Keratinocyte (primary cell): ENCODE data around the gene ECE1. TPM values are rescaled to one million over a fixed set of nuclear protein-coding genes. Genes with fewer than 3 reads are reported as not detected.

Experiments used
- DNase-seq: peaks from one replicate; pipeline ENCODE4 v3.0.0-alpha.2; 2011; ENCODE audit warnings: low read depth, missing footprints, low spot score
- FAIRE-seq: peaks from 2 replicates; lab custom pipeline; 2011; peaks lifted over from hg19 to GRCh38; lab: Jason Lieb, UNC
- H2AFZ ChIP-seq: 2 replicates; pipeline ENCODE4 v1.6.0; 2012; ENCODE audit warnings: low read length, control low read depth, inconsistent platforms; ENCODE audit not compliant: control insufficient read depth
- H3K27ac ChIP-seq: 2 replicates; pipeline ENCODE4 v1.5.1; 2011; ENCODE audit warnings: low read length; ENCODE audit not compliant: control insufficient read depth, insufficient read depth
- H3K27me3 ChIP-seq: 3 replicates; pipeline ENCODE4 v1.6.0; 2011; ENCODE audit warnings: low read length; ENCODE audit not compliant: control insufficient read depth, insufficient read depth; ENCODE audit errors: extremely low read depth
- H3K36me3 ChIP-seq, 2 experiments: 2 replicates in 1 of 2; 3 replicates in 1 of 2; pipeline ENCODE4 v1.5.1; 2011; ENCODE audit warnings: low read length in 2 of 2, mild to moderate bottlenecking in 1 of 2; ENCODE audit not compliant: control insufficient read depth in 2 of 2, insufficient read depth in 2 of 2; ENCODE audit errors: extremely low read depth in 1 of 2
- H3K4me1 ChIP-seq: 3 replicates; pipeline ENCODE4 v1.5.1; 2011; ENCODE audit warnings: low read length; ENCODE audit not compliant: control insufficient read depth, insufficient read depth; ENCODE audit errors: extremely low read depth
- H3K4me2 ChIP-seq: 3 replicates; pipeline ENCODE4 v1.6.0; 2011; ENCODE audit warnings: low read depth, low read length; ENCODE audit not compliant: control insufficient read depth, insufficient read depth; ENCODE audit errors: extremely low read depth
- H3K4me3 ChIP-seq, 3 experiments: fragments of 200-600 bp in 1 of 3; sonication (generic) in 1 of 3; 2 replicates in 2 of 3; 3 replicates in 1 of 3; pipeline ENCODE4 v1.5.1; 2011 to 2016; ENCODE audit warnings: low read length in 3 of 3, mild to moderate bottlenecking in 3 of 3, control low read depth in 2 of 3, inconsistent platforms in 1 of 3, low read depth in 1 of 3, mixed read lengths in 1 of 3, mixed run types in 1 of 3, moderate library complexity in 1 of 3; ENCODE audit not compliant: control insufficient read depth in 2 of 3, insufficient read depth in 2 of 3; ENCODE audit errors: extremely low read depth in 1 of 3
- H3K79me2 ChIP-seq: 2 replicates; pipeline ENCODE4 v1.6.0; 2012; ENCODE audit warnings: low read length; ENCODE audit not compliant: control insufficient read depth, insufficient read depth
- H3K9ac ChIP-seq: 3 replicates; pipeline ENCODE4 v1.6.0; 2011; ENCODE audit warnings: low read length; ENCODE audit not compliant: control insufficient read depth, insufficient read depth; ENCODE audit errors: extremely low read depth
- H3K9me1 ChIP-seq: 3 replicates; pipeline ENCODE4 v1.6.0; 2011; ENCODE audit warnings: low read length; ENCODE audit not compliant: control insufficient read depth, insufficient read depth; ENCODE audit errors: extremely low read depth
- H3K9me3 ChIP-seq: 2 replicates; pipeline ENCODE4 v1.5.1; 2012; ENCODE audit warnings: low read depth, low read length; ENCODE audit not compliant: control insufficient read depth
- H4K20me1 ChIP-seq: 3 replicates; pipeline ENCODE4 v1.6.0; 2011; ENCODE audit warnings: low read length; ENCODE audit not compliant: control insufficient read depth, insufficient read depth; ENCODE audit errors: extremely low read depth
- CTCF ChIP-seq, 3 experiments: IDR thresholded peaks in 1 of 3; conservative IDR thresholded peaks in 1 of 3; optimal IDR thresholded peaks in 1 of 3; 2 replicates in 2 of 3; 3 replicates in 1 of 3; pipeline versions ENCODE3 to v1.5.1; 2011; ENCODE audit warnings: low read length in 3 of 3, mild to moderate bottlenecking in 3 of 3, moderate library complexity in 2 of 3, control low read depth in 1 of 3, inconsistent platforms in 1 of 3; ENCODE audit not compliant: insufficient read depth in 2 of 3; ENCODE audit errors: extremely low read depth in 1 of 3
- EZH2 ChIP-seq: IDR thresholded peaks from one replicate; pipeline ENCODE4 v1.6.1; 2012; ENCODE audit warnings: inconsistent platforms, mild to moderate bottlenecking, low read length, moderate library complexity
- dilution Hi-C: fragments of 300-500 bp; cut with MboI; formaldehyde crosslinking; loops from one replicate; pipeline ENCODE4 v1.7.0; 2020; ENCODE audit warnings: low sequenced_read_pairs; ENCODE audit not compliant: extremely low pct_ligation_motif_present
- polyA plus RNA-seq, 5 experiments: library from polyadenylated mRNA; depleted of rRNA in 3 of 5; stranded (reverse) in 3 of 5; stranded (forward) in 1 of 5; unstranded in 1 of 5; fragments of >200 nt; gene quantifications; 1 replicate in 1 of 5; 2 replicates in 3 of 5; 3 replicates in 1 of 5; pipeline versions ENCODE4 v1.2.1 to v1.2.3, GENCODE V29; 2011 to 2012; ENCODE audit warnings: missing spikeins in 2 of 5, low read depth in 1 of 5, low replicate concordance in 1 of 5

The ECE1 gene
- polyA plus RNA-seq, 1 donor (not counting 4 experiments of a cell fraction or from before 2014, with no cell fraction given) = 59.1 TPM

DNA sequence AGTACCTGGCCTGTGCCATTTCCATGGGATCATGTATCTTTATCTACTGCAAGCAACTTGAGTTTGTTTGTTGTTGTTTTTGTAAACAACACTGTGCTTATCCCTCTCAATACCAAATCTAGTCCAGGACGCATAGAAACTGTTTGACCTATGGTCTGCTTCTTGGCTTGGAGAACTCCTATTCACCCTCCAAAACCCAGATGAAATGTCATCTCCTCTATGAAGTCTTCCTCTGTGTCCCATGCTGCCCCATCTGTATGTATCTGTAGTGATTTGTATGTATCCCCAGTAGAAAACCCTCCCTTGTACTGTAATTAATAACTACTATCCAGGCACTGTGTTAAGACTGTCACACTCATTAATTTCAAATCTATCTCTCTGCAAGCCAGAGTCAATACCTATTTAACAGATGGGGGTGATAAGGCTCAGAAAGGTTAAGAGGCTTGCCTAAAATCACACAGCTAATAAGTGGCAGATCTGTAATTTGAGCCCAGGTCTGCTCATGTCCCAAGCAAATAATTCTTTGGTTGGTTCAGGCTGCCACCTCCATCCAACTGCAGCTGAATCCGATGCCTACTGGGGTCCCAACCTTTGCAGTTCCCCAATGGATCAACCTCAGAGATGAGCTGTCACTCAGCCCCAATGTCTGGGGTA, 24.6 kb upstream of the ECE1 start:
- H3K9ac ChIP-seq = no peak overlapping the region
- H3K27ac ChIP-seq = no peak overlapping the region
- dilution Hi-C loops = no loop called here
- no peaks in the 10 kb centered on the region for H3K9me1 ChIP-seq
- no peaks in the 10 kb centered on the region for H3K9me3 ChIP-seq
- FAIRE-seq (no peak), DNase-seq (no peak)
- TF ChIP-seq EZH2 (no peak), CTCF (optimal IDR thresholded peaks at IDR 0.05 in 1 of 3, IDR thresholded peaks at IDR 0.05 in 1 of 3, conservative IDR thresholded peaks at IDR 0.05 in 1 of 3; ENCODE audit: extremely low read depth in 1 of 3, insufficient read depth in 2 of 3, low read length in 3 of 3) (no peak)
- no peaks in the 10 kb centered on the region for H3K36me3 ChIP-seq
- peaks cover 4% of the 10 kb centered on the region for H3K4me1 ChIP-seq
- H3K79me2 ChIP-seq = no peaks in the 10 kb centered on the region
- H2AFZ ChIP-seq = no peak overlapping the region
- H3K27me3 ChIP-seq = no peaks in the 10 kb centered on the region
- no peak overlapping the region for H3K4me2 ChIP-seq
- H4K20me1 ChIP-seq = no peaks in the 10 kb centered on the region
- H3K4me3 ChIP-seq = no peak overlapping the region

- H3K9me3 ChIP-seq = no peaks in the 10 kb centered on the region
- no peak overlapping the region for H3K4me3 ChIP-seq
- H3K9me1 ChIP-seq = no peaks in the 10 kb centered on the region
- no peaks in the 10 kb centered on the region for H3K27me3 ChIP-seq
- peaks cover 12% of the 10 kb centered on the region for H3K4me1 ChIP-seq
- dilution Hi-C loops = no loop called here
- H2AFZ ChIP-seq = no peak overlapping the region
- TF ChIP-seq EZH2 = no peak
- TF ChIP-seq CTCF (optimal IDR thresholded peaks at IDR 0.05 in 1 of 3, IDR thresholded peaks at IDR 0.05 in 1 of 3, conservative IDR thresholded peaks at IDR 0.05 in 1 of 3; ENCODE audit: extremely low read depth in 1 of 3, insufficient read depth in 2 of 3, low read length in 3 of 3) = no peak
- no peak overlapping the region for H3K9ac ChIP-seq
- H3K27ac ChIP-seq = no peak overlapping the region
- no peaks in the 10 kb centered on the region for H3K79me2 ChIP-seq
- FAIRE-seq (no peak), DNase-seq (no peak)
- no peaks in the 10 kb centered on the region for H4K20me1 ChIP-seq
- no peaks in the 10 kb centered on the region for H3K36me3 ChIP-seq
- H3K4me2 ChIP-seq = no peak overlapping the region
These were observed 23.8 kb upstream of the ECE1 start for GRCh38 chr1:21313886-21314721.
